ENCODE data around the gene KITLG.

The KITLG gene

GRCh38 chr12:88577537-88577936 is 2.7 kb downstream of the KITLG start:
- FAIRE-seq (no peak), DNase-seq (ENCODE audit: insufficient read length, low spot score) (no peak)

GRCh38 chr12:88576866-88577265 is 3.4 kb downstream of the KITLG start:
- TF ChIP-seq, protein P1, sequence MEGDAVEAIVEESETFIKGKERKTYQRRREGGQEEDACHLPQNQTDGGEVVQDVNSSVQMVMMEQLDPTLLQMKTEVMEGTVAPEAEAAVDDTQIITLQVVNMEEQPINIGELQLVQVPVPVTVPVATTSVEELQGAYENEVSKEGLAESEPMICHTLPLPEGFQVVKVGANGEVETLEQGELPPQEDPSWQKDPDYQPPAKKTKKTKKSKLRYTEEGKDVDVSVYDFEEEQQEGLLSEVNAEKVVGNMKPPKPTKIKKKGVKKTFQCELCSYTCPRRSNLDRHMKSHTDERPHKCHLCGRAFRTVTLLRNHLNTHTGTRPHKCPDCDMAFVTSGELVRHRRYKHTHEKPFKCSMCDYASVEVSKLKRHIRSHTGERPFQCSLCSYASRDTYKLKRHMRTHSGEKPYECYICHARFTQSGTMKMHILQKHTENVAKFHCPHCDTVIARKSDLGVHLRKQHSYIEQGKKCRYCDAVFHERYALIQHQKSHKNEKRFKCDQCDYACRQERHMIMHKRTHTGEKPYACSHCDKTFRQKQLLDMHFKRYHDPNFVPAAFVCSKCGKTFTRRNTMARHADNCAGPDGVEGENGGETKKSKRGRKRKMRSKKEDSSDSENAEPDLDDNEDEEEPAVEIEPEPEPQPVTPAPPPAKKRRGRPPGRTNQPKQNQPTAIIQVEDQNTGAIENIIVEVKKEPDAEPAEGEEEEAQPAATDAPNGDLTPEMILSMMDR (IDR thresholded peaks at IDR 0.05; ENCODE audit: insufficient read depth, missing control alignments) = no peak
- FAIRE-seq (peak; percentile 16), DNase-seq (ENCODE audit: insufficient read length, low spot score) (no peak)

More at GRCh38 chr12:88577537-88577936, 2.7 kb downstream of the KITLG start:
- TF ChIP-seq, protein P1 (IDR thresholded peaks at IDR 0.05; ENCODE audit: insufficient read depth, missing control alignments) = no peak

DNA sequence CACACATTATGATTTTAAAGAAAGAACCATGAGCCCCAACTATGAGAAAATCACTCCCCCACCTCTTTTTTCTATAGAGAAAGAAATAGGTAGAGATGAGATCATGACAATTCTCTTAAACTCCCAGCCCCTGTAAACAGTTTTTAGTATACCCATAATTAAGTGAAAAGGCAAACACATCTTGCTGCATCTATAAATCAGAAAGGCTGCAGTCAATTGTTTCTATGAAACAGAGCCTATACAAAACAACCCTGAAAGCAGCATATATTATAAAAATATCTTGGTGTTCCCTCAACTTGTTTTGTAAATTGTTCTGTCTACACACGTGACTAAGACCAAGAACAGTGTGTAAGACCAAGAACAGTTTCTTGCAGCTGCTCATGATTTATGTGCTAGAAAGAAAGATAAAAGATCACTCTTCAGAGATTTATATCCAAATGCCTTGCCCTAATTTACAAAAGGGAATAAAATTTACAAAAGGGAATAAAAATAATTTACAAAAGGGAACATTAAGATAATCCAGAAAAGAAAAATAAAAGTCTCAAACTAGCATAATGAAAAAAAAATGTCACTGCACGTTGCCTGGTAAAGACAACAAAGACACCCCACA is 4.8 kb downstream of the KITLG start:
- TF ChIP-seq, protein P1 (IDR thresholded peaks at IDR 0.05; ENCODE audit: insufficient read depth, missing control alignments) = no peak

DNA sequence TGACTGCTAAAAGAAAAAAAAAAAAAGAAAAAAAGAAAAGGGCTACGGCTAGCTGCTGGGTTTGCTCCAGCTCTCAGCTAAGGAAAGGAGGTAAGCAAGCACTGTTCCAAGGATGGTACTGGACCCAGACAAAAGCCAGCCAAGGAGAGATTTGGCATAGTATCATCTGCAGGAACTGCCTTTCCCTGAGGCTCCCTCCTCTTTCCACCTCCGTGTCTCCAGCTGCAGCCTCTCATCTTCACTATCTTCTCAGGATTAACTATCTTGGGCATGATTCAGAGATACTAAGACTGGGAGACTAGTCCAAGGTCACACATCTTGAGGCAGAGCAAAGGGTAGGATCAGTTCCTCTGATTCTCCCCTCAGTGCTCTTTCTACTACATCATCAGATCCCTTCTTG is 6.0 kb downstream of the KITLG start:
- DNase-seq (ENCODE audit: insufficient read length, low spot score) (no peak), FAIRE-seq (no peak)
- TF ChIP-seq, protein P1 (IDR thresholded peaks at IDR 0.05; ENCODE audit: insufficient read depth, missing control alignments) = no peak

More for the DNA sequence above, 4.8 kb downstream of the KITLG start:
- no peak for DNase-seq (ENCODE audit: insufficient read length, low spot score)
- FAIRE-seq = no peak

GRCh38 chr12:88573583-88573982 is 6.7 kb downstream of the KITLG start:
- DNase-seq (ENCODE audit: insufficient read length, low spot score) = no peak
- TF ChIP-seq, protein P1 (IDR thresholded peaks at IDR 0.05; ENCODE audit: insufficient read depth, missing control alignments) = no peak
- FAIRE-seq = no peak

DNA sequence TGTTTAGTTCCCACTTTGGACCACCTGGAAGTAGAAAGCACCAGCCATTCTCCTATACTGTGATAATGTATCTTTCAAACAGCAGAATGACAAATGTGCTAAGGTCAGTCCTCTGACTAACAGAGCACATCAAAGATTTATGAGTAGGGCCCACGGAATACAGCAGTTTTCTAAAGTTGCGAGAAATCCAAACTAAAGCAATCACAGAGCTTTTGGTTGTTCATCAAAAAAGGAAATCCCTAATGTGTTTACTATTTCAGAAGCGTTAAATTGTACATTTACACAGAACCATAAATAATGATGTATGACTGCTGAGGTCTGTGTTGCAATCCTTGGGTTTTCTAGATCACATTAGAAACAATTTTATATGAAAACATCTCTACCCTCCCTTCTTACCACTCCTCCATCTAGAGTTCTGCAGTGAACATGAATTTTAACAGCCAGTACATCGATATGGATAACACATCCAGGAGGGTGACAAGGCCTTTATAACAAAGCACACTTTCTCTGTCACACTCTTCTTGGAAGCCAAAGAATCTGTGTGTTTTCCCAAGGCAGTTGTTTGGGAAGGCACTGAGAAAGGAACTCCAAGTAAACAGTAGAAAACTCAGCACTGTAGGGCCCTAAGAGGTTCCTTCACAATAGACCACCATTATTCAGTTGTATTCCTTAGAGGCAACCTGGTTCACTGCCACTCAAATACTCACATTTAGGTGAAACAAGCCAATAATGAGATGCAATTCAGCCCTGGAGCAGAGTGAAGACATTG is 7.3 kb downstream of the KITLG start:
- TF ChIP-seq, protein P1 (IDR thresholded peaks at IDR 0.05; ENCODE audit: insufficient read depth, missing control alignments) = no peak
- no peak for FAIRE-seq
- DNase-seq (ENCODE audit: insufficient read length, low spot score) = no peak

DNA sequence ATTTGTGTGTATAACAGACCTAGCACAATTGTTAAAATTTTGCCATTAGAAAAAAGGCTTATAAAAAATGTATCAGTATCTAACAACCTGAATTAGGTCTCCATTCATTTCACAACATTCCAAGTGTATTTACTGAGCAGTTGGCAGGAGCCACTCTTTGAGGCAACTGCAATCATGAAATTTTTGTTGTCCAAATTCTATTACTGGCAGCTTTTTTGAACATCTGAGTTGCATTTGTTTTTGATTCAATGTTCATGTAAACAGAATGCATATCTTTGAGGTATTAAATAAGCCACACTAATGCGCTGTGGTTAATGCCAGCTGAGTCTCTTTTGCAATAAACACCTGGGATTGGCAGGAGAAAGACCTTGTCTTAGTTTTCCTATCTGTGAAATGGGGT is 8.7 kb downstream of the KITLG start:
- FAIRE-seq (no peak), DNase-seq (ENCODE audit: insufficient read length, low spot score) (no peak)
- TF ChIP-seq, protein P1 (IDR thresholded peaks at IDR 0.05; ENCODE audit: insufficient read depth, missing control alignments) = no peak

Data from D721Med (cell line).